ENCODE measurements around the gene CAMK1D.

Gene CAMK1D

GRCh38 chr10:12406764-12407400, 57.5 kb downstream of the CAMK1D start:
- TF ChIP-seq CTCF (conservative IDR thresholded peaks at IDR 0.05) = no peak
- H3K27ac ChIP-seq = peak overlapping the region; percentile 69; the same call in 1 of the 2 replicates

GRCh38 chr10:12408472-12408871, 59.1 kb downstream of the CAMK1D start:
- TF ChIP-seq CTCF (conservative IDR thresholded peaks at IDR 0.05) = no peak
- H3K27ac ChIP-seq = no peak overlapping the region

GRCh38 chr10:12409161-12409560, 59.8 kb downstream of the CAMK1D start:
- H3K27ac ChIP-seq = no peak overlapping the region
- TF ChIP-seq CTCF (conservative IDR thresholded peaks at IDR 0.05) = no peak

GRCh38 chr10:12409613-12410012, 60.3 kb downstream of the CAMK1D start:
- no peak for TF ChIP-seq CTCF (conservative IDR thresholded peaks at IDR 0.05)
- no peak overlapping the region for H3K27ac ChIP-seq

- TF ChIP-seq CTCF (conservative IDR thresholded peaks at IDR 0.05) = no peak
- H3K27ac ChIP-seq = no peak overlapping the region
Measured at GRCh38 chr10:12412666-12413368, 63.5 kb downstream of the CAMK1D start.

GRCh38 chr10:12413369-12413711, 64.0 kb downstream of the CAMK1D start:
- H3K27ac ChIP-seq = no peak overlapping the region
- TF ChIP-seq CTCF (conservative IDR thresholded peaks at IDR 0.05) = no peak

GRCh38 chr10:12414278-12414989, 65.1 kb downstream of the CAMK1D start:
- no peak for TF ChIP-seq CTCF (conservative IDR thresholded peaks at IDR 0.05)
- no peak overlapping the region for H3K27ac ChIP-seq

All from VCaP (cell line).